Esophagus (tissue), 2 donors: ENCODE results near the gene DOK3. TPM values are rescaled to one million over a fixed set of nuclear protein-coding genes. Genes with fewer than 3 reads are reported as not detected.

Experiments
- H3K27ac ChIP-seq, 2 donors: one replicate each; pipeline ENCODE4 v1.5.1; 2013; ENCODE audit warnings: low read depth in 2 of 2, mild to moderate bottlenecking in 2 of 2, inconsistent platforms in 1 of 2, low read length in 1 of 2, moderate library complexity in 1 of 2
- H3K27me3 ChIP-seq, 2 donors: one replicate each; pipeline ENCODE4 v1.6.1; 2013; ENCODE audit warnings: low read length in 2 of 2, control low read depth in 1 of 2, mild to moderate bottlenecking in 1 of 2; ENCODE audit not compliant: insufficient read depth in 2 of 2, control insufficient read depth in 1 of 2
- H3K36me3 ChIP-seq, 2 donors: one replicate each; pipeline ENCODE4 v1.6.1; 2013; ENCODE audit warnings: low read length in 1 of 2; ENCODE audit not compliant: control insufficient read depth in 2 of 2, insufficient read depth in 2 of 2
- H3K4me1 ChIP-seq, 2 donors: one replicate each; pipeline ENCODE4 v1.6.1; 2013; ENCODE audit warnings: low read length in 1 of 2; ENCODE audit not compliant: control insufficient read depth in 2 of 2, insufficient read depth in 2 of 2
- H3K4me3 ChIP-seq, 2 donors: one replicate each; pipeline ENCODE4 v1.5.1; 2013; ENCODE audit warnings: low read length in 2 of 2, mild to moderate bottlenecking in 2 of 2, low read depth in 1 of 2, moderate library complexity in 1 of 2
- H3K9me3 ChIP-seq, 2 donors: one replicate each; pipeline ENCODE4 v1.6.1; 2013; ENCODE audit warnings: mild to moderate bottlenecking in 2 of 2, low read depth in 1 of 2, low read length in 1 of 2, moderate library complexity in 1 of 2; ENCODE audit not compliant: control insufficient read depth in 2 of 2, insufficient read depth in 1 of 2
- WGBS, 2 donors: extraction: QIAGEN DNeasy Blood & Tissue Kit; methylation state at CpG; one replicate each; pipeline ENCODE4 v1.1.7; 2013; 5-methylcytosine and 5-hydroxymethylcytosine counted together
- polyA plus RNA-seq, 2 donors: library from polyadenylated mRNA; stranded (reverse); fragments of 200-250 nt; gene quantifications; one replicate each; pipeline ENCODE4 v1.2.3, GENCODE V29; 2013
- donor health status: healthy with polysubstance abuse.
- donor health status: Bipolar disorder and iron deficiency.

Gene DOK3
- polyA plus RNA-seq, 2 donors: 2.4 to 5.1 TPM

DNA sequence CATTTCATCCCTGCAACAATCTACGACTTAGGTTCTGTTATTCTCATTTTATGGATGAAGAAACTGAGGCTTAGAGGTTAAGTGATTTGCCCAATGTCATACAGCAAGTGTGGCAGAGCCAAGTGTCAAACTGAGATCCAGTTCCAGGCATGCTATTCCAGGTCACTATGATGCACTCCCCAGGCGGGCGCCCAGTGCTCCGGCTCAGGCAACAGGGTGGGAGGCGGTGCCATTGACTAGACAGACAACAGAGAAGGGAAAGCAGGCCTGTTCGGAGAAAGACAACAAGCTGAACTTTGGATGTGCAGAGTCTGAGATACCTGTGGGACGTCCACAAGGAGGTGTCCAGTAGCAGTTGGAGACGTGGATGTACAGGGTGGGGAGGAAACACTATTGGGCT is 18.0 kb upstream of the DOK3 start:
- Histone ChIP-seq H3K4me3 (no peak overlapping the region), H3K4me1 (peaks cover 0 to 8% of the 10 kb centered on the region in 2 donors), H3K36me3 (peaks cover 19 to 76% of the 10 kb centered on the region in 2 donors), H3K9me3 (no peaks in the 10 kb centered on the region), H3K27me3 (no peaks in the 10 kb centered on the region), H3K27ac (no peak overlapping the region)
- 93 to 96% methylated on average over 8 of the region's 8 CpGs for WGBS, 2 donors

DNA sequence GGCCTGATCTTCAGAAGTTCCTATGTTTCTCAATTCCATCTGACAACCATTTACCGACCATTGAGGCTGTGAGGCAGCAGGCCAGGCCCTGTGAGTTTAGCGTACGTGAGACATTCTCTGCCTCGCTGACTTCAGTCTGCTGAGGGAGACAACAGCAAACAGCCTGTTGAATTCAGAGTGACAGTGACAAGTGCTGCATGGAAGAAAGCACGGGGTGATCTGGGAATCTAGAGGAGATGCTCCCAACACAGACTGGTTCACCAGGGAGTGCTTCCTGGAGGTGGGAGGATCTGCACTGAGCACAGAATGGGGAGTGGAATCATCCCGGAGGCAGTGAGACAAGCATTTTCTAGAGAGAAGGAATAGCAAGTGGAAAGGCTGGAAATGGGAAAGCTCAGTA is 17.2 kb upstream of the DOK3 start:
- H3K36me3 ChIP-seq: peaks cover 22 to 69% of the 10 kb centered on the region in 2 donors
- 89% methylated on average over 6 of the region's 6 CpGs for WGBS, 2 donors
- H3K27me3 ChIP-seq: no peaks in the 10 kb centered on the region
- H3K4me1 ChIP-seq: peaks cover 0 to 8% of the 10 kb centered on the region in 2 donors
- H3K27ac ChIP-seq: no peak overlapping the region
- no peak overlapping the region for H3K4me3 ChIP-seq
- H3K9me3 ChIP-seq: no peaks in the 10 kb centered on the region

DNA sequence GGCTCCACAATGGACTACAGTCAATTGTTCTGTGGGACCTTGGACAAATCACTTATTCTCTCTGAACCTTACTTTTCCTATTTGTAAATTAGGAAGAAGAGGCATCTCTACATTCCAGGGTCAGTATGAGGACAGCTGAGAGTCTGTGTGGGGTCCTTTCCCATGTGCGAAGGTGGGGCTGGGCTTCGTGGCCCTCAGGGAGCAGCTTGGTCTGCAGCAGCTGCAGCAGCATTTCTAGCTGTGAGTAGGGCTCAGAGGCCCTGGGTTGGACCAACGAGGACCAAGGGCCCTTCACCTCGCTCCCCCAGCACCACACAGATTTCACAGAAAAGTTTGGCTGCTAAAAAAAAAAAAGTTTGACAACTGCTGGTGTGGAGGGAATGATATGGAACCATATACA is 16.6 kb upstream of the DOK3 start:
- 92% methylated on average over 4 of the region's 4 CpGs for WGBS, 2 donors
- Histone ChIP-seq H3K36me3 (peaks cover 25 to 71% of the 10 kb centered on the region in 2 donors), H3K4me1 (peaks cover 3 to 5% of the 10 kb centered on the region in 2 donors), H3K9me3 (no peaks in the 10 kb centered on the region), H3K27ac (no peak overlapping the region), H3K27me3 (no peaks in the 10 kb centered on the region), H3K4me3 (no peak overlapping the region)

DNA sequence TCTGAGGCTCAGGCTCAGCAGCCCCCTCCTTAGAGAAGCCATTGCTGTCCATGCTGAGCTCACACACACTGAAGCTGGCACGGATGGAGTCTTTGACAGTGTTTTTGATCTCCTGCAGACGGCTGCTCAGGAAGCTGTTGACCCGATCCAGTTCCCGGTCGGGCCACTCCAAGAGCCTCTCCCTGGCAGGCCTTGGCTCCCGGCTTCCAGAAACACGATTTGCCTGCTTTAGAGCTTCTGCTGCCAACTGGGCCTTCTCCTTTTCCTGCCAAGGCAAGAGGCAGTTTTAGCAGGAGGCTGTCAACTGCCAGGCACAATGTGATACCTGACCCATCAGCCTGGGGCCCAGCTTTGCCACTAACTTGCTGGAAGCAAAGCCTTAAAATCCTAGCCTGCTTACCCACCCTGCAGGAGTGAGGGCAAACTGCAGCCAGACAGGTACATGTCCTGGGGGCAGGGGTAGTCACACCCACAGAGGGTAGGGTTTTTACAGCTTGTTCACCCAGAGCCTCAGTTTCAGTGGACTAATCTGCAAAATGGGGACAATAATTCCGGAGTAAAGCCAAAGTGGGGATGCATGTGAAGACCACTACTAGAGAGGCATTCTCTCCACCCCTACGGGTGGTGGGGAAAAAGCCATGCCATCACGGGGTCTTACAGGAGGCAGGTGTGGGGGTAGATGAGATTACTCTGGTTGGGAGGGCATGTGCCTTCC is 15.5 kb upstream of the DOK3 start:
- peak overlapping the region in 1 of 2 donors; percentile 16 for H3K27ac ChIP-seq
- WGBS, 2 donors: 67 to 85% methylated on average over 10 of the region's 10 CpGs
- H3K4me1 ChIP-seq: peaks cover 2 to 3% of the 10 kb centered on the region in 2 donors
- no peaks in the 10 kb centered on the region for H3K27me3 ChIP-seq
- peaks cover 23 to 71% of the 10 kb centered on the region in 2 donors for H3K36me3 ChIP-seq
- no peak overlapping the region for H3K4me3 ChIP-seq
- no peaks in the 10 kb centered on the region for H3K9me3 ChIP-seq

DNA sequence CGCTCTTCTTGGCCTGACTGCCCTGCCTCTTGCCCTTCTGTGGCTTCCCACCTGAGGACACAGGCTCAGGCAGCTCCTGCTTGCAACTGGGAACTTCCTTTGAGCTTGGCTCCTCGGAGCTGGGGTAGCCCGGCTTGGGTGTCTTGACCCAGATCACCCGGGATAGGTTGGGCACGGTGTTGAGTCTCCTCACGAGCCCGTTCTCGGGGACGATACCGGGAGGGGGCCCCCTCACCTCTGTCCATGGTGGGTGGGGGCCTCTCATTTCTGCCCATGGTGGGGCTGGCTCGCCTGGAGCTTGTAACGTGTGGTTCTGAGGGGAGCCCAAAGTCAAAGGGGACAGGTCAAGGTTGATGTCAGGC is 14.9 kb upstream of the DOK3 start:
- Histone ChIP-seq H3K27ac (peak overlapping the region in 1 of 2 donors; percentile 16), H3K27me3 (no peaks in the 10 kb centered on the region), H3K9me3 (no peaks in the 10 kb centered on the region), H3K4me3 (no peak overlapping the region), H3K4me1 (peaks cover under 1 to 3% of the 10 kb centered on the region in 2 donors), H3K36me3 (peaks cover 28 to 65% of the 10 kb centered on the region in 2 donors)
- 91 to 92% methylated on average over 12 of the region's 12 CpGs for WGBS, 2 donors

DNA sequence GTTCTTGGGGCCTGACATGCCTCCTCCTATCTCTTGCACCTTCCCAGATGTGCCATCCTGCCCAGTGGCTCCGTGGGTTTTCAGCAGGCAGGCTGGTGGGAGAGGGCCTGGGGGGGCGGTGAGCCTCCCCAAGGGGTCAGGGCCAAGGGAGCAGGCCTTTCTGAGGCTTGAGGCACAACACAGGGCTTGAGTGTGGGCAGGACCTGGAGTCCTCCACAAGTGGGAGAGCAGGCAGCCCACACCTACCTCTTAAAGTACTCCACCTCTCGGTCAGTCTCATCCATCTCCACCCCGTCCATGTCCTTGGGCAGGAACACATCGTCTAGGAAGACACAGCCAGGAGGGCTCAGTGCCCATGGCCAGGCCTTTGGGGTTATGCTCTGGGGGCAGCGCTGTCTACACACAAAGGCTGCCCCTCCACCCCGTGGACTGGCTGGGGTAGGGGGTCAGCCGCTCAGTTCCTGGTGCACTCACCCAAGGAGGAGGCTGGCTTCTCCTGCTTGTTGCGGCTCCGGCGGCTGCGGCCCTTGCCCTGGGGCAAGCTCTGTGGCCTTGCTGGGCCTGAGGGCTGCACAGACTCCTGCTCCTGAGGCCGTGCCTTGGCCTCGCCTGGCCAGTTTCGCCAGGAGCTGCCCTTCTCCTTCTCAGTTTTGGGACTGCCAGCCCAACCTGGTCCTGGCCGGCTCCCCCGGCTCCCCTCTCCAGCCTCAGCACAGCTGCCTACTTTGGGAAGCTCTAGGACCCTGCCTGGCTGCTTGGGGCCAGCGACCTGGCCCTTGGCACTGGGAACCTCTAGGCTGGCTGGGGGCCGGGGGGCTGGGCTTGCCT is 14.3 kb upstream of the DOK3 start:
- WGBS, 2 donors: 95 to 96% methylated on average over 19 of the region's 19 CpGs
- Histone ChIP-seq H3K4me3 (no peak overlapping the region), H3K4me1 (peaks cover 0 to 3% of the 10 kb centered on the region in 2 donors), H3K27me3 (no peaks in the 10 kb centered on the region), H3K36me3 (peaks cover 29 to 63% of the 10 kb centered on the region in 2 donors), H3K9me3 (no peaks in the 10 kb centered on the region), H3K27ac (no peak overlapping the region)

DNA sequence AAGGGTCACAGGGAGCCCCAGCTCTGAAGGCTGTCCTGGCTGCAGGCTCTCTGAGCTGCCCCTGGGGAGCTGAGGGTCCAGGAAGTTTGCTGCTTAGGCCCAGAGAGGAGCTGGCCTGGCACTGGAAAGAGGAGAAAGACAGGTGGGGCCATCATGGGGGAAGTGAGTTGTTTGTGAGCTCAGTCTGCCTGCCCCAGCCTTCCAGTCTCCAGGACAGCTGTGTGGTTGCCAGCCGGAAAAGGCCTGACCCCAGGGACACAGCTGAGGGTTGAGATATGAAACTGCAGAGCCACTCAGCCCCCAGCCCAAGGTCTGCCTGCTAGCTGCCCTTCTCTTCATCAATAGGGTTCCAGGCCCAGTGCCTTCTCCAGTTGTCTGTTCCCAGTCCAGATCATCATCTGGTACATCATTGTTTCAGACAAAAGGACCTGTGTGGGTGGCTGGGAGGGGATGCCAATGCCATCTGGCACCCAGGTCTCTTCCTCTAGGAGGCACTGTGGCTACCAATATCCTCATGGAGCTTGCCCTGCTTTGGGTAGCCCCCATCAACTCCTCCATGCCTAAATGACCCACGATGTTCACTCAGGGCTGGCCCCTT is 11.4 kb upstream of the DOK3 start:
- no peaks in the 10 kb centered on the region for H3K9me3 ChIP-seq
- H3K27me3 ChIP-seq: no peaks in the 10 kb centered on the region
- H3K4me3 ChIP-seq: no peak overlapping the region
- no peak overlapping the region for H3K27ac ChIP-seq
- peaks cover 24 to 39% of the 10 kb centered on the region in 2 donors for H3K36me3 ChIP-seq
- H3K4me1 ChIP-seq: peaks cover 3% of the 10 kb centered on the region in 2 donors
- WGBS, 2 donors: 63 to 86% methylated on average over 2 of the region's 2 CpGs

DNA sequence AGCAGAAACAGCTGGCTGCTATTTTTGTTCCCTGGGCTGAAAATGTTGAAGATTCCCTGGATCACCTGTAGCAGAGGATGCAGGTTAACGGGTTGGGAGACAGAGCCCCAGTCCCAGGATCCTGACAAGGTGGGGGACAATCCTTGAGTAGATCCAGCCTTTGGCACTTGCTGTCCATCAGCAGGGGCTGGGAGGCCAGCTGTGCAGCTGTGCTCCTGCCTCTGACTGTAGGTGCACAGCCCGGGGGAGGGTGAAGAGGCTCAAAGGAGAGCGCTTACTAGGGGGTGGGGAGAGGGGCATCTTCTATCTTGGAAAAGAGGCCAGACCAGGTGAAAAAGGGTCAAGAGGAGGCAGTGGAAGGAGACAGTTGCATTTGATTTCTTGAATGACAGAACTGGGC is 10.6 kb upstream of the DOK3 start:
- WGBS, 2 donors: 90 to 93% methylated on average over 3 of the region's 3 CpGs
- peaks cover 23 to 34% of the 10 kb centered on the region in 2 donors for H3K36me3 ChIP-seq

DNA sequence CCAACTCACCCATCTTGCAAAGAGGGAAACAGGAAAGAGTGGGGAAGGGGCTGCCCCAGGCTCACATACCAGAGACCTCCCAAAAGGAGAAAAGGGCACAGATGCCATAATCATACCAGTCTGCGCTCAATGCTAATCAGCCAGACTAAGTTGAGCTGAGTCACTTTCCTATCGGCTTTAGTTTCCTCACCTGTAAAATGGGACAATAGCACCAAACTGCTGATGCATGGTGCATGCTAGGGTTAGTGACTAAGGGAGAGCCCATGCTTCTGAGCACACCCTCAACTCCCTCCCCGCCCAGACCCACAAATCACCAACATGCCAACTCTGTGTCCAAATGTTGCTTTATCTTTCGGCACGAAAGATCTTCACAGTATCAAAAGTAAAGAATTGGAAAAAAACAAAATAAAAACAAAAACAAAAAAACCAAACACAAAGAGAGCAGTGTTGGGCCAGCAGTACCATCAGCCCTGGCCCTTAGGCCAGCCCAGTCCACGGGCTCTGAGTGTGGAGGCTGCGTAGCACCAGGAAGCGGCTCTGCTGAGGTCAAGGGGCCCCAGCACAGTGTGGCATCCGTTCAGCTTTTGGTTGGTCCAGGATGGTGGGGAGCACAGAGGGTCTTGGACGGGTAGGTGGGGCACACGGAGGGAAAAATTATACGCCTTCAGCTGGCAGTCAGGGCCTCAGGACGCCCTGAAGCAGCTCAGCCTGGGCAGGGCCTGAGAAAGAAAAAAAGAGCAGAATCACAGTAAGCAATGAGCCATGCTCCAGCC is 10.0 kb upstream of the DOK3 start:
- Histone ChIP-seq H3K27me3 (no peaks in the 10 kb centered on the region), H3K4me3 (no peak overlapping the region), H3K36me3 (peaks cover 22 to 37% of the 10 kb centered on the region in 2 donors), H3K4me1 (peaks cover 4 to 8% of the 10 kb centered on the region in 2 donors), H3K9me3 (no peaks in the 10 kb centered on the region), H3K27ac (no peak overlapping the region)
- WGBS, 2 donors: 81 to 89% methylated on average over 13 of the region's 13 CpGs

More for the DNA sequence above, 10.6 kb upstream of the DOK3 start:
- H3K27ac ChIP-seq: no peak overlapping the region
- H3K27me3 ChIP-seq: no peaks in the 10 kb centered on the region
- H3K4me1 ChIP-seq: peaks cover 3 to 8% of the 10 kb centered on the region in 2 donors
- H3K9me3 ChIP-seq: no peaks in the 10 kb centered on the region
- no peak overlapping the region for H3K4me3 ChIP-seq
